ENCODE results near the gene ABCA13. TPM values are rescaled to one million over a fixed set of nuclear protein-coding genes. Genes with fewer than 3 reads are reported as not detected.

The ABCA13 gene
- total and polyA plus RNA-seq, 2 of the 4 experiments (the other 2 are of a cell fraction), result under 0.01 to 0.07 TPM

DNA sequence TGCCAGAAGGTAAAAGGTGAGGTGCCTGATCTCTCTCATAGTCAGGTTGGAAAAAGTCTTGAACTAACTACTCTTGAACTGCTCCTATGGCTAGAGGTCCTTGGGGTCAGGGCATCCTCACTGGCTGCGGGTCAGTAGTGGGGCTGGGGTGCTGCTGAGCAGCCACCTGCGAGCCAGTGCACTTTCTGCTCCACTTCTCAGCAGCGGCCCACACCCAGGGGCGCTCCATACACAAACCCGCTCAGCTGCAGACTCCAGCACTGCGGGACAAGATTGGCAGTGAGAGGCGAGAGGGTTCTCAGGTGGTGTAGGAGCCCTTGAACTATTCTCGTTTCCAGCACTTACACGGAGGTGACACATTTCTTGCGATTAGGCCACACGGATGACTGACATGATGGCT is 6.0 kb downstream of the ABCA13 start:
- Histone ChIP-seq H4K8ac (ENCODE audit: low read depth in 2 of 2, low read length in 2 of 2) (no peak overlapping the region), H2AFZ (replicated peaks; ENCODE audit: low read length, poor library complexity) (peak overlapping the region; percentile 13), H3K23ac (ENCODE audit: low read depth, low read length) (no peak overlapping the region), H3K4ac (ENCODE audit: low read depth, low read length) (no peak overlapping the region), H3K9me1 (ENCODE audit: insufficient read depth, low read length) (peaks cover 14% of the 10 kb centered on the region), H3K18ac (ENCODE audit: low read depth, low read length) (no peak overlapping the region), H3K27me3 (ENCODE audit: control insufficient read depth, insufficient read depth, low read length) (no peaks in the 10 kb centered on the region), H3K9ac (ENCODE audit: low read depth, low read length) (no peak overlapping the region), H4K20me1 (ENCODE audit: insufficient read depth, low read length) (no peaks in the 10 kb centered on the region), H3K56ac (ENCODE audit: extremely low read depth, insufficient read depth, low read length) (no peak overlapping the region), H4K91ac (ENCODE audit: insufficient read depth, low read depth, low read length) (no peak overlapping the region), H2BK120ac (ENCODE audit: low read depth, low read length) (no peak overlapping the region), H3K4me3 (ENCODE audit: insufficient read depth, low read depth, low read length) (no peak overlapping the region), H2BK20ac (ENCODE audit: low read depth, low read length) (no peak overlapping the region), H2BK15ac (ENCODE audit: low read depth, low read length) (no peak overlapping the region), H3K79me1 (ENCODE audit: low read depth in 1 of 2, low read length in 2 of 2) (no peaks in the 10 kb centered on the region), H3K36me3 (ENCODE audit: control insufficient read depth, insufficient read depth, low read length) (no peaks in the 10 kb centered on the region), H3K27ac (ENCODE audit: insufficient read depth, low read length) (no peak overlapping the region), H3K4me2 (ENCODE audit: low read depth, low read length) (no peak overlapping the region), H4K5ac (ENCODE audit: low read depth, low read length) (no peak overlapping the region), H2AK9ac (replicated peaks; ENCODE audit: low read depth, low read length, poor library complexity) (peak overlapping the region; percentile 32), H3K14ac (replicated peaks; ENCODE audit: low read depth, low read length) (no peak overlapping the region), H2BK5ac (ENCODE audit: low read depth, low read length, poor library complexity, severe bottlenecking) (no peak overlapping the region), H3K9me3 (ENCODE audit: control insufficient read depth, insufficient read depth, low read length) (no peaks in the 10 kb centered on the region), H2AK5ac (ENCODE audit: low read depth, low read length) (no peak overlapping the region), H3K4me1 (ENCODE audit: control insufficient read depth, insufficient read depth, low read length) (peaks cover 4% of the 10 kb centered on the region; the same call in 1 of the 2 replicates)
- in situ Hi-C loops (cut with MboI; ENCODE audit: low sequenced_read_pairs), result no loop called here
- TF ChIP-seq BHLHE40 (IDR thresholded peaks at IDR 0.05; ENCODE audit: low read depth, low read length) (no peak), NFE2L2 (IDR thresholded peaks at IDR 0.05; ENCODE audit: low read depth, low read length) (no peak), CTCF (conservative IDR thresholded peaks at IDR 0.05; ENCODE audit: low read depth, low read length) (no peak), FOS (IDR thresholded peaks at IDR 0.05; ENCODE audit: low read depth, low read length) (no peak), RFX5 (IDR thresholded peaks at IDR 0.05; ENCODE audit: low read depth, low read length) (no peak), POLR2A (IDR thresholded peaks at IDR 0.05; ENCODE audit: low read depth, low read length) (no peak)
- dilution Hi-C loops (cut with HindIII; ENCODE audit: low sequenced_read_pairs, unreplicated experiment), result no loop called here
- intact Hi-C loops (cut with micrococcal nuclease), result no loop called here
- DNase-seq (no peak), ATAC-seq (ENCODE audit: low read depth) (no peak)
- WGBS, 2 experiments (ENCODE audit: extremely low coverage in 2 of 2, insufficient read length in 1 of 2), result 83% methylated on average over 3 of the region's 11 CpGs; no CpG with 5 or more reads in 1 of the 2 experiments
- CTCF ChIA-PET, result no interaction called here
- POLR2A ChIA-PET (ENCODE audit: unreplicated experiment), result no interaction called here
- no TSS peak for BruUV-seq (replicated peaks)
